Epithelial cell of esophagus (primary cell): ENCODE measurements around the gene GNG2.

Source experiments
- DNase-seq: peaks from one replicate; pipeline ENCODE4 v3.0.0; 2010; ENCODE audit warnings: low read depth
- H3K4me3 ChIP-seq: 2 replicates; pipeline ENCODE4 v1.5.1; 2011; ENCODE audit warnings: mild to moderate bottlenecking, low read length, control low read depth
- TF ChIP-seq, protein P1 (sequence below): IDR thresholded peaks from 2 replicates; pipeline ENCODE4 v1.5.1; 2011; ENCODE audit warnings: low read depth, mild to moderate bottlenecking, low read length, control low read depth, inconsistent platforms; ENCODE audit not compliant: insufficient read depth; ENCODE audit errors: missing control alignments

The GNG2 gene

GRCh38 chr14:51931308-51931707 is 70.9 kb downstream of the GNG2 start:
- no peak overlapping the region for H3K4me3 ChIP-seq
- no peak for DNase-seq
- TF ChIP-seq, protein P1, sequence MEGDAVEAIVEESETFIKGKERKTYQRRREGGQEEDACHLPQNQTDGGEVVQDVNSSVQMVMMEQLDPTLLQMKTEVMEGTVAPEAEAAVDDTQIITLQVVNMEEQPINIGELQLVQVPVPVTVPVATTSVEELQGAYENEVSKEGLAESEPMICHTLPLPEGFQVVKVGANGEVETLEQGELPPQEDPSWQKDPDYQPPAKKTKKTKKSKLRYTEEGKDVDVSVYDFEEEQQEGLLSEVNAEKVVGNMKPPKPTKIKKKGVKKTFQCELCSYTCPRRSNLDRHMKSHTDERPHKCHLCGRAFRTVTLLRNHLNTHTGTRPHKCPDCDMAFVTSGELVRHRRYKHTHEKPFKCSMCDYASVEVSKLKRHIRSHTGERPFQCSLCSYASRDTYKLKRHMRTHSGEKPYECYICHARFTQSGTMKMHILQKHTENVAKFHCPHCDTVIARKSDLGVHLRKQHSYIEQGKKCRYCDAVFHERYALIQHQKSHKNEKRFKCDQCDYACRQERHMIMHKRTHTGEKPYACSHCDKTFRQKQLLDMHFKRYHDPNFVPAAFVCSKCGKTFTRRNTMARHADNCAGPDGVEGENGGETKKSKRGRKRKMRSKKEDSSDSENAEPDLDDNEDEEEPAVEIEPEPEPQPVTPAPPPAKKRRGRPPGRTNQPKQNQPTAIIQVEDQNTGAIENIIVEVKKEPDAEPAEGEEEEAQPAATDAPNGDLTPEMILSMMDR: no peak

DNA sequence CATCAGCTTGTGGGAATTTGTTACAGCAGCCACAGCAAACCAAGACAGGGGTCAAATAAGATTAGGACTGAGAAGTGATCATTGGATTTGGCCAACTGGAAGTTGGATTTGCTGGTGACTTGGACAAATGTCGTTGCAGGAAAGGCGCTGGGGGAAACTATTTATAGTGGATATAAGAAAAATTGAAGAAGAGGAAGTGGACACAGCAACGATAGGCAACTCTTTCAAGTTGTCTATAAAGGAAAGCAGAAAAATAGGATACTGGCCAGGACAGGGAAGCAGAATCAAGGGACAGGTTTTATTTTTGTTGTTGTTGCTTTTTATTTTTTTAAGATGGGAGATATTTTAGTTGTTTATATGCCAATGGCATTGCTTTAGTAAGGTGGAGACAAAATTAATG is 72.8 kb downstream of the GNG2 start:
- TF ChIP-seq, protein P1: no peak
- H3K4me3 ChIP-seq: no peak overlapping the region
- no peak for DNase-seq

DNA sequence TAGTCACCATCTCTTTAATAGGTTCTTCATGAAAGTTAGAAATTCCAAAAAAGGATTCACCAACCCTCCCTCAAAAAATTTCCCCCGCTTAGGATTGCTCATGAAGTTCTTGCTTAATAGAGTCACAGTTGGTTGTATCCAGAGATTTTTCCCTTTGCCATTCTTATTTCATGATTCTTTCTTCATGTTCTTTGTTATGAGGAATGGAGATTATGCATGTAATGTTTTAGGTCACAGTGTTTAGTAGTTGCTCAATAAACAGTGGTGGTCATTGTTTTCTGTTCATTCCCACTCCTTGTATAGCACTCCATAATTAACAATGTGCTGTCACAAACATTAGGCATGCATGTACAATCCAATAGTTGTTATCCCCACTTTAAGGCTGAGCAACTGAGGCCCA is 77.7 kb downstream of the GNG2 start:
- DNase-seq: no peak
- TF ChIP-seq, protein P1: no peak
- no peak overlapping the region for H3K4me3 ChIP-seq

GRCh38 chr14:51938821-51939220 is 78.4 kb downstream of the GNG2 start:
- H3K4me3 ChIP-seq: no peak overlapping the region
- no peak for DNase-seq
- TF ChIP-seq, protein P1: no peak

- DNase-seq: no peak
- no peak overlapping the region for H3K4me3 ChIP-seq
- TF ChIP-seq, protein P1: no peak
Measured at GRCh38 chr14:51939226-51939625, 78.8 kb downstream of the GNG2 start.

DNA sequence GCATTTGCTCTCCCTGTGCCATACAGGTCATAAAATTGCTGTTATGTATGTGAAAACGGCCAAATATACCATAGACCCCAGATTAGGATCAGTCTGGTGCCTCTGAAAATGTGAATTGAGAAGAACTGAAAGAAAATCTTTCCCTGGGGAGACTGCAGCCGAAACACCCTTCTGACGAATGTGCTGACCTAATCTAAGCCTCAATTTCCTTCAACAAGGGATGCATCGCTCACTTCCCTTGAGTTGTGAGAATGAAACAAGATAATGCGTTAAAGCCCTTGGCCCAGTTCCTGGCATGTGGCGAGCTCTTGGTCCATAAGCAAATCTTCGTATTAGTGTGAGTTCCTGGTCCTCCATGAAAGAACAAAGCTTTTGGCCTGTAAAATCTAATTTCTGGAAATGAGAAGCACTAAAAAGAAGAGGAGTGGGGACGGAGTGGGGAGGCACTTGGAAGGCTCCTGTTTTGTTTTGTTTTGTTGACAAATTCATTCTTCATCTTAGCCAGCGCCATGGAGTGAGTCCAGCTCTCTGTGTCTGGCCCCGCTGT is 79.4 kb downstream of the GNG2 start:
- H3K4me3 ChIP-seq: no peak overlapping the region
- TF ChIP-seq, protein P1: no peak
- DNase-seq: no peak

GRCh38 chr14:51942971-51943370 is 82.6 kb downstream of the GNG2 start:
- TF ChIP-seq, protein P1: no peak
- no peak for DNase-seq
- no peak overlapping the region for H3K4me3 ChIP-seq
